Osteoblast (primary cell): ENCODE measurements around the gene PPARG. TPM values are rescaled to one million over a fixed set of nuclear protein-coding genes. Genes with fewer than 3 reads are reported as not detected.
"Not testable (repeated sequence)": the region's sequence is repeated elsewhere in the genome, so short reads cannot be mapped to it uniquely, and the experiment has no call there.

Experiments
- DNase-seq: peaks from one replicate; pipeline ENCODE4 v3.0.0; 2011; ENCODE audit warnings: low spot score, mixed read lengths; ENCODE audit not compliant: insufficient read length; ENCODE audit errors: missing footprints
- H2AFZ ChIP-seq: 2 replicates; pipeline ENCODE4 v1.6.0; 2011; ENCODE audit warnings: mild to moderate bottlenecking, low read length
- H3K27ac ChIP-seq: 2 replicates; pipeline ENCODE4 v1.5.1; 2011; ENCODE audit warnings: mild to moderate bottlenecking, low read depth, low read length, moderate library complexity
- H3K27me3 ChIP-seq: 2 replicates; pipeline ENCODE4 v1.6.0; 2012; ENCODE audit warnings: mild to moderate bottlenecking, control low read depth, inconsistent platforms, low read length, moderate library complexity; ENCODE audit not compliant: insufficient read depth
- H3K36me3 ChIP-seq: 2 replicates; pipeline ENCODE4 v1.5.1; 2011; ENCODE audit warnings: mild to moderate bottlenecking, low read length, control low read depth, moderate library complexity; ENCODE audit not compliant: insufficient read depth
- H3K4me1 ChIP-seq: 2 replicates; pipeline ENCODE4 v1.5.1; 2011; ENCODE audit warnings: mild to moderate bottlenecking, low read length, control low read depth, moderate library complexity; ENCODE audit not compliant: insufficient read depth
- H3K4me2 ChIP-seq: 2 replicates; pipeline ENCODE4 v1.6.0; 2011; ENCODE audit warnings: mild to moderate bottlenecking, low read length; ENCODE audit not compliant: insufficient read depth
- H3K4me3 ChIP-seq: fragments of 200-600 bp; sonication (generic); 3 replicates; pipeline ENCODE4 v1.5.1; 2012; ENCODE audit warnings: mild to moderate bottlenecking, low read length, inconsistent platforms; ENCODE audit not compliant: insufficient read depth
- H3K79me2 ChIP-seq: 2 replicates; pipeline ENCODE4 v1.6.0; 2012; ENCODE audit warnings: mild to moderate bottlenecking, low read length, control low read depth, inconsistent platforms; ENCODE audit not compliant: insufficient read depth
- H3K9me3 ChIP-seq: 2 replicates; pipeline ENCODE4 v1.5.1; 2011; ENCODE audit warnings: low read depth, low read length, control low read depth
- H4K20me1 ChIP-seq: 2 replicates; pipeline ENCODE4 v1.6.0; 2012; ENCODE audit warnings: mild to moderate bottlenecking, low read length, control low read depth; ENCODE audit not compliant: insufficient read depth
- total RNA-seq: library from RNA; depleted of rRNA; stranded (reverse); fragments of >200 nt; gene quantifications from 2 replicates; pipeline ENCODE4 v1.2.3, GENCODE V29; 2012
- TF ChIP-seq, protein P1 (sequence below): IDR thresholded peaks from 2 replicates; pipeline ENCODE4 v1.5.1; 2011; ENCODE audit warnings: mild to moderate bottlenecking, low read depth, low read length, moderate library complexity; ENCODE audit errors: extremely low read depth

The PPARG gene
- total RNA-seq, 1 donor, result 7.2 TPM

GRCh38 chr3:12468276-12468675 is 179.4 kb downstream of the PPARG start:
- H3K36me3 ChIP-seq, result no peaks in the 10 kb centered on the region
- no peak overlapping the region for H3K27ac ChIP-seq
- no peak overlapping the region for H2AFZ ChIP-seq
- H3K27me3 ChIP-seq, result no peaks in the 10 kb centered on the region
- no peak for DNase-seq
- H3K79me2 ChIP-seq, result no peaks in the 10 kb centered on the region
- TF ChIP-seq, protein P1, sequence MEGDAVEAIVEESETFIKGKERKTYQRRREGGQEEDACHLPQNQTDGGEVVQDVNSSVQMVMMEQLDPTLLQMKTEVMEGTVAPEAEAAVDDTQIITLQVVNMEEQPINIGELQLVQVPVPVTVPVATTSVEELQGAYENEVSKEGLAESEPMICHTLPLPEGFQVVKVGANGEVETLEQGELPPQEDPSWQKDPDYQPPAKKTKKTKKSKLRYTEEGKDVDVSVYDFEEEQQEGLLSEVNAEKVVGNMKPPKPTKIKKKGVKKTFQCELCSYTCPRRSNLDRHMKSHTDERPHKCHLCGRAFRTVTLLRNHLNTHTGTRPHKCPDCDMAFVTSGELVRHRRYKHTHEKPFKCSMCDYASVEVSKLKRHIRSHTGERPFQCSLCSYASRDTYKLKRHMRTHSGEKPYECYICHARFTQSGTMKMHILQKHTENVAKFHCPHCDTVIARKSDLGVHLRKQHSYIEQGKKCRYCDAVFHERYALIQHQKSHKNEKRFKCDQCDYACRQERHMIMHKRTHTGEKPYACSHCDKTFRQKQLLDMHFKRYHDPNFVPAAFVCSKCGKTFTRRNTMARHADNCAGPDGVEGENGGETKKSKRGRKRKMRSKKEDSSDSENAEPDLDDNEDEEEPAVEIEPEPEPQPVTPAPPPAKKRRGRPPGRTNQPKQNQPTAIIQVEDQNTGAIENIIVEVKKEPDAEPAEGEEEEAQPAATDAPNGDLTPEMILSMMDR, result no peak
- no peaks in the 10 kb centered on the region for H3K9me3 ChIP-seq
- H3K4me1 ChIP-seq, result no peaks in the 10 kb centered on the region
- H4K20me1 ChIP-seq, result no peaks in the 10 kb centered on the region
- H3K4me3 ChIP-seq, result no peak overlapping the region
- no peak overlapping the region for H3K4me2 ChIP-seq

- Histone ChIP-seq H3K4me1 (no peaks in the 10 kb centered on the region), H3K27me3 (no peaks in the 10 kb centered on the region), H3K9me3 (no peaks in the 10 kb centered on the region), H3K27ac (no peak overlapping the region), H3K79me2 (no peaks in the 10 kb centered on the region), H2AFZ (no peak overlapping the region), H3K4me2 (no peak overlapping the region), H4K20me1 (no peaks in the 10 kb centered on the region), H3K4me3 (no peak overlapping the region), H3K36me3 (no peaks in the 10 kb centered on the region)
- no peak for DNase-seq
- TF ChIP-seq, protein P1, result no peak
These were observed 179.9 kb downstream of the PPARG start for GRCh38 chr3:12468757-12469156.

DNA sequence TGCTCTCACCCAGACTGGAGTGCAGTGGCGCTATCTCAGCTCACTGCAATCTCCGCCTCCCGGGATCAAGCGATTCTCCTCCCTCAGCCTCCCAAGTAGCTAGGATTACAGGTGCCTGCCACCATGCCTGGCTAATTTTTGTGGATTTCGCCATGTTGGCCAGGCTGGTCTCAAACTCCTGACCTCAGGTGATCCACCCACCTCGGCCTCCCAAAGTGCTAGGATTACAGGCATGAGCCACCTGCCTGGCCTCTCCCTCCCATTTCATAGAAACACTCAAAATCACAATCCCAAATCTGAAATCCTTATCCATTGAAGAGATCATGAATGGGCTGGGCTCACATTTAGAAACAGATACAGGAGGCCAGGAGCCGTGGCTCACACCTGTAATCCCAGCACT is 180.4 kb downstream of the PPARG start:
- H3K4me2 ChIP-seq, H3K27me3 ChIP-seq, H3K9me3 ChIP-seq, H3K36me3 ChIP-seq, H4K20me1 ChIP-seq, H3K4me3 ChIP-seq, H3K4me1 ChIP-seq, H2AFZ ChIP-seq, H3K27ac ChIP-seq, H3K79me2 ChIP-seq, DNase-seq: not testable (repeated sequence)

DNA sequence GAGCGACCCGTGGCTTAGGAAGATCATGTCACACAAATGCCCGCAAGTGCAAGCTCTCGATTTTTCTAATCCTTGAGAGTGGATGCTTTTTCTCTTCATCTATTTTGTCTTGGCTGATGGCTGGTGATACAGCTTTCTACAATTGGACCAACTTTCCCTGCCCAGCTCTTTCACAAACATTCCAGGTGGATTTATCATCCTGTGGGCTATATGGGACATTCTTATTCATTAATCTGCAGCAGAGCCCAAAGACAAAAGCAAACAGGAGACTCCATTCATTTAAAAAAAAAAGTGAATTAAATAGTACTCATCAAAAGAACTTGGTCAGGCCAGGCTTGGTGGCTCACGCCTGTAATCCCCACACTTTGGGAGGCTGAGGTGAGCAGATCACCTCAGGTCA is 181.2 kb downstream of the PPARG start:
- Histone ChIP-seq H3K27ac (no peak overlapping the region), H4K20me1 (no peaks in the 10 kb centered on the region), H3K4me2 (no peak overlapping the region), H3K4me1 (no peaks in the 10 kb centered on the region), H3K4me3 (no peak overlapping the region), H3K36me3 (no peaks in the 10 kb centered on the region), H3K9me3 (no peaks in the 10 kb centered on the region), H3K27me3 (no peaks in the 10 kb centered on the region), H3K79me2 (no peaks in the 10 kb centered on the region), H2AFZ (no peak overlapping the region)
- peak; percentile 85 for DNase-seq
- TF ChIP-seq, protein P1, result no peak

DNA sequence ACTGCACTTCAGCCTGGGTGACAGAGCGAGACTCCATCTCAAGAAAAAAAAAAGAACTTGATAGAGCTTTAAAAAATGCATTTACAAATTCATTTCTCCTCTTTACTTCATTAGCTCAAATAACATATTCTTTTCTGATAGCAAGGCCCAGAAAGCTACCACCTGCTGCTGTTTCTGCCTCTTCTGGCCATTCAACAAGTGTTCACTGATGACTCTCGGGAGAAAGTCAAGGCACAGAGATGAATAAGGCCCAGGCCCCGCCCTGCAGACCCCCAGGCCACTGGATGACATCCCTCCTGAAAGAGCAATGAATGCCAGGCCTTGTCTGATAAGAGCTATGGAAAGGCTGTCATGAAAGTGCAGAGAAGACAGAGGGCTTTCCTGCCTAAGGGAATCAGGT is 181.8 kb downstream of the PPARG start:
- TF ChIP-seq, protein P1, result no peak
- Histone ChIP-seq H4K20me1 (no peaks in the 10 kb centered on the region), H3K4me3 (no peak overlapping the region), H3K79me2 (no peaks in the 10 kb centered on the region), H3K27ac (no peak overlapping the region), H3K36me3 (no peaks in the 10 kb centered on the region), H3K4me2 (no peak overlapping the region), H3K4me1 (no peaks in the 10 kb centered on the region), H2AFZ (no peak overlapping the region), H3K9me3 (no peaks in the 10 kb centered on the region), H3K27me3 (no peaks in the 10 kb centered on the region)
- no peak for DNase-seq
